ENCODE measurements around the gene BMAL1.
"Not testable (repeated sequence)": the region's sequence is repeated elsewhere in the genome, so short reads cannot be mapped to it uniquely, and the experiment has no call there.

Gene BMAL1

GRCh38 chr11:13429836-13430235, 152.2 kb downstream of the BMAL1 start:
- TF ChIP-seq CTCF (IDR thresholded peaks at IDR 0.05; ENCODE audit: low read depth, low read length) = no peak
- no peaks in the 10 kb centered on the region for H3K27me3 ChIP-seq
- H3K4me1 ChIP-seq = no peaks in the 10 kb centered on the region
- H3K9me3 ChIP-seq = no peaks in the 10 kb centered on the region
- no peaks in the 10 kb centered on the region for H3K36me3 ChIP-seq
- DNase-seq = no peak
- H3K4me3 ChIP-seq (ENCODE audit: low read depth, low read length) = no peak overlapping the region

GRCh38 chr11:13433437-13433836, 155.8 kb downstream of the BMAL1 start:
- H3K27me3 ChIP-seq = no peaks in the 10 kb centered on the region
- no peak for DNase-seq
- H3K36me3 ChIP-seq = no peaks in the 10 kb centered on the region
- no peaks in the 10 kb centered on the region for H3K9me3 ChIP-seq
- no peaks in the 10 kb centered on the region for H3K4me1 ChIP-seq
- no peak overlapping the region for H3K4me3 ChIP-seq (ENCODE audit: low read depth, low read length)
- TF ChIP-seq CTCF (IDR thresholded peaks at IDR 0.05; ENCODE audit: low read depth, low read length) = no peak

- no peaks in the 10 kb centered on the region for H3K4me1 ChIP-seq
- no peaks in the 10 kb centered on the region for H3K27me3 ChIP-seq
- H3K9me3 ChIP-seq = no peaks in the 10 kb centered on the region
- no peak overlapping the region for H3K4me3 ChIP-seq (ENCODE audit: low read depth, low read length)
- no peak for TF ChIP-seq CTCF (IDR thresholded peaks at IDR 0.05; ENCODE audit: low read depth, low read length)
- no peak for DNase-seq
- no peaks in the 10 kb centered on the region for H3K36me3 ChIP-seq
Measured at GRCh38 chr11:13434247-13435205, 156.9 kb downstream of the BMAL1 start.

- H3K36me3 ChIP-seq; H3K27me3 ChIP-seq; H3K4me3 ChIP-seq (ENCODE audit: low read depth, low read length); H3K4me1 ChIP-seq; H3K9me3 ChIP-seq; DNase-seq: not testable (repeated sequence)
Measured at GRCh38 chr11:13436836-13437235, 159.2 kb downstream of the BMAL1 start.

All from BE2C (cell line).